IPS-NIHi7 (cell line): ENCODE measurements around the gene TLN1.

Experiments
- DNase-seq: peaks from one replicate; pipeline ENCODE4 v3.0.0; 2012; ENCODE audit warnings: mixed read lengths; ENCODE audit errors: extremely low spot score

Gene TLN1

GRCh38 chr9:35664531-35665470, 67.2 kb downstream of the TLN1 start, which contains the start of gene ARHGEF39:
TSS of gene ARHGEF39 (minus strand) at chr9:35665195. CDS start at chr9:35665169, 26 bp downstream.
- peak; percentile 96 for DNase-seq

DNA sequence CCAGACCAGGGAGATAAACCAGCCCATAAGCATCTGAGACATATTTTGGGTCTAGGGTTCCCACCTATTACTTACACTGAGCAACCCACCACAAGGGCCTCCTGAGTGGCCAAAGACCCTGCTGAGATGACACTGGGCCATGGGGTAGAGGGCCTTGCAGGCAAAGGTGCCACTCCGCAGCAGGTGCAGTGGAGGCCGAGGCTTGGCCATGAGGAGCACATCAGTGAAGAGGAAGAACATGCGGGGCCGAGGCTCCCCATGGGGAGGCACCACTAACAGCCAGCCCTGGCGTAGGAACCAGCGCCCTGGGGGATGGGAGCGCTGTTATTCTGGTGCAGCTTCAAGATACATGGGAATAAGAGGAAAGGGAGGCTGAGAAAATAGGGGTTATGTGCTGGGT, 69.6 kb downstream of the TLN1 start:
- no peak for DNase-seq

DNA sequence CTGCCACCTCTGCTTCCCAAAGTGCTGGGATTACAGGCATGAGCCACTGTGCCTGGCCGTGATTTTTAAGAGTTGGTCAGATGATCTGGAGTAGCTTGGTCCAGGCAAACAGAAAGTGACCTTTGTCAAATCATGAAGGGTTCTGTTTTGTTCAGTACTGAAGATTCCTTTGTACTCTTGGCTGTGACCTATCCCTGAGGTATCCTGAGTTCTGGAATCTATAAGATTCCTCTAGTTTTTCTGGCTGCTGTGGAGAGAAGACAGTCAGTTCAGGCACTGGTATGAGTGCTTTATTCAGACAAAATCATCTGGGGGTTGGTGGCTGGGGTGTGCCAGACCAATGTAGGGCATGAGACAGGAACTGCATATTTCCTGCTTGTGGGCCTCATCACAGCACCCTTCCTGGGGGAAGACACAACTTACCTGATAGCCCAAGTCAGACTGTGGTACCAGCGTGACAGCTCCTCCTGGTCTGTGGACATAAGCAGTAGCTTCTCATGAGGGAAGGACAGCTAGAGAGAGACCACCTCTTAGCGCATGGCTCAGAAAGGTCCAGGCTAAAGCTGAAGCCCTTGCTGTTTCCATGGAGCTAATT, 70.1 kb downstream of the TLN1 start:
- DNase-seq: no peak

DNA sequence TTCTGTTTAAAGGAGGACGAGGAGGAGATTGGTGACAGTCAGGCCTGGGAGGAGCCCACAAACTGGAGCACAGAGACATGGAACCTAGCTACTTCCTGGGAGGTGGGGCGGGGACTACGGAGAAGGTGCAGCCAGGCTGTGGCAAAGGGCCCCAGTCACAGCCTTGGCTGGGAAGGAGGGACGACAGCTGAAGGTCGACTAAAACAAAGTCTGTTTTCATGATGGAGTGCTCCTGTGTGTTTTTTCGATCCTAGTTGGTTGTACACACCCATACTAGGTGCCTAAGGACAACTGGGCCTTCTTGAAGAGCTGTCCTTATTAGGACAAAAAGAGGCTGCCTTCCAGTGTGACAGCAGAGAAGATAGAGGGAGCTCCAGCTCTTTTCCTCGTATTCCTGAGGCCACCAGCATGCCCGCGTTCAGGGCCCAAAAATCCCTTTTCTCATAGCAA, 71.0 kb downstream of the TLN1 start:
- DNase-seq: no peak

GRCh38 chr9:35659340-35659739, 72.7 kb downstream of the TLN1 start:
- DNase-seq: no peak

DNA sequence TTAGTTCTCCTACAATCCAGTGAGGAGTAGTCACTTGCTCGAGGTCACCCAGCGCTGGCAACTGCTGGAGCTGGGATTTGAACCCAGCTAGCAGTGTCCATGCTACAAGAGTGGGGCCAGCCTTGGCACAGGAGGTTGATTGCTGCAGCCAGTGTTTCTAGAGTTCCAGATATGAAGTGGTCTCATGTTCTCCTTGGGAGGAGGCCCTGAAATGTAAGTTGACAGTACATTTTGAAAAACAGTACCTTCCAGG, 73.1 kb downstream of the TLN1 start:
- DNase-seq: no peak

DNA sequence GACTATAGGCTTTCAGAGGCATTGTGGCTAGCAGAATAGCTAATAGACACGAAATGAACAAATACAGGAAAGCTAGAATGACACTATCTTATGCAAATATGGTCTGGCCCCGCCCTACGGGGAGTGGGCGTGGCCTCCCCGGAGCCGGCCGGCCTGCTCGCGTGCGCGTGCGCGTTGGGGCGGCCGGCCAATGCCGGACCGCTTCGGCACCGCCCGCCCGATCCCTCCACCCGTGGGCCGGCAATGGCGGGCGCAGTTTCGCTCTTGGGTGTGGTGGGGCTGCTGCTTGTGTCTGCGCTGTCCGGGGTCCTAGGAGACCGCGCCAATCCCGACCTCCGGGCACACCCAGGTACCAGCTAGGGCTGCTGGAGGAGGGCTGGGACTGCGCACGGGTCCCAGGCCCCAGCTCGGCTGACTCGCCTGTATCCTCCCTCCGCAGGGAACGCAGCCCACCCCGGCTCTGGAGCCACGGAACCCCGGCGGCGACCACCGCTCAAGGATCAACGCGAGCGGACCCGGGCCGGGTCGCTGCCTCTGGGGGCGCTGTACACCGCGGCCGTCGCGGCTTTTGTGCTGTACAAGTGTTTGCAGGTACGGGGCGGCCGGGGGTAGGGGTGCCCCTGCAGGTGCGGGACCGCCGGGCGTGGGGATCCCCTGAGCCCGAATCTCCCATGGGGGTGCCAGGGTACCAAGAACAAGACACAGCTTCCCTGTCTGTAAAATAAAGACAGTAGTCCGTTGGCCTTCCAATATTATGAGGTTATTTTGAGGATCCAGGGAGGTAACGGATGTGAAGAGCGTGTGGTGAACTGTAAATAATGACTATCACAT, 73.6 kb downstream of the TLN1 start, which contains the start of gene CCDC107:
Gene CCDC107, plus strand, starts transcription at position 156 of the 831 bp plus-strand sequence. Its CDS starts 88 bp downstream, at position 244.
- DNase-seq: peak; percentile 89

DNA sequence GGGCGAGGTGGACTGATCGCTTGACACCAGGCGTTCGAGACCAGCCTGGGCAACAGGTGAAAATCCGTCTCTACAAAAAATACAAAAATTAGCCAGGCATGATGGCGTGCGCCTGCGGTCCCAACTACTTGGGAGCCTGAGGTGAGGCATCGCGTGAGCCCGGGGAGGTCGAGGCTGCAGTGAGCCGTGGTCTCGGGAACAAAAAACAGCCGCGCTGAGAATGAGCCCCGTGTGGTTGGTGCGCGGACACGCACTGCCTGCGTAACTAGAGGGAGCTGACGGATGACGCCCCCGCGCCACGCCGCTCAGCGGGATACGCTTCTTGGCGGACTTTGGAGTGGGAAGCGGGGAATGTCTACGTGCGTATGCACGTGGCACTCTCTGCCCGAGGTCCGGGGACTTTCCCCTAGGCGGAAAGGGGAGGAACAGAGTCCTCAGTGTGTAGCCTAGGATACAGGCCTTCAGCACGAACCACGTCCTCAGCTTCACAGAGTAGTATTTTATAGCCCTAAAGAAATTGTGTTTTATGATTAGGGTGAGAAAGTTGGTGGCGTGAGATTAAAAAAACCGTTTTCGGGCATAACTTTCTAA, 74.4 kb downstream of the TLN1 start, which contains the start of gene RMRP:
Gene RMRP, minus strand, starts transcription at position 474 of the 591 bp plus-strand sequence.
- peak; percentile 91 for DNase-seq

- no peak for DNase-seq
Measured at GRCh38 chr9:35656831-35657545, 75.0 kb downstream of the TLN1 start.

GRCh38 chr9:35656348-35656747, 75.6 kb downstream of the TLN1 start:
- no peak for DNase-seq

DNA sequence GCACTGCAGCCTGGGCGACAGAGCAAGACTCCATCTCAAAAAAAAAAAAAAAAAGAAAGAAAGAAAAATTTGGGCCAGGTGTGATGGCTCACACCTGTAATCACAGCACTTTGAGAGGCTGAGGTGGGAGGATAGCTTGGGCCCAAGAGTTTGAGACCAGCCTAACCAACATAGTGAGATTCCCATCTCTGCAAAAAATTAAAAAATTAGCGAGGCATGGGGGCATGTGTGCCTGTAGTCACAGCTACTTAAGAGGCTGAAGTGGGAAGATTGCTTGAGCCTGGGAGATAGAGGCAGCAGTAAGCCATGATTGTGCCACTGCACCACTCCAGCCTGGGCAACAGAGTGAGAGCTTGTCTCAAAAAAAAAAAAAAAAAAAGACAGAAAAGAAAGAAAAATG, 78.4 kb downstream of the TLN1 start:
- DNase-seq: no peak

DNA sequence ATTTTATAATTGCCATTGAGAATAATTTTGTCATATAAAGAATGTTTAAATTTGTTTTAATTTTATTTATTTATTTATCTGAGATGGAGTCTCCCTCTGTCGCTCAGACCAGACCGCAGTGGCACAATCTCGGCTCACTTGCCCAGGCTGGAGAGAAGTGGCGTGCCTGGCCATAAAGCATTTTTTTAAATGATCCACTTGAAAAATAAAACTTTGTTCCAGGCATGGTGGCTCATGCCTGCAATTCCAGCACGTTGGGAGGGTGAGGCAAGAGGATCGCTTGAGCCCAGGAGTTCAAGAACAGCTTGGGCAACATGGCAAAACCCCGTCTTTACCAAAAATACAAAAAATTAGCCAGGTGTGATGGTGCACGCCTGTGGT, 79.2 kb downstream of the TLN1 start:
- no peak for DNase-seq

GRCh38 chr9:35651956-35652828, 79.8 kb downstream of the TLN1 start:
- no peak for DNase-seq

DNA sequence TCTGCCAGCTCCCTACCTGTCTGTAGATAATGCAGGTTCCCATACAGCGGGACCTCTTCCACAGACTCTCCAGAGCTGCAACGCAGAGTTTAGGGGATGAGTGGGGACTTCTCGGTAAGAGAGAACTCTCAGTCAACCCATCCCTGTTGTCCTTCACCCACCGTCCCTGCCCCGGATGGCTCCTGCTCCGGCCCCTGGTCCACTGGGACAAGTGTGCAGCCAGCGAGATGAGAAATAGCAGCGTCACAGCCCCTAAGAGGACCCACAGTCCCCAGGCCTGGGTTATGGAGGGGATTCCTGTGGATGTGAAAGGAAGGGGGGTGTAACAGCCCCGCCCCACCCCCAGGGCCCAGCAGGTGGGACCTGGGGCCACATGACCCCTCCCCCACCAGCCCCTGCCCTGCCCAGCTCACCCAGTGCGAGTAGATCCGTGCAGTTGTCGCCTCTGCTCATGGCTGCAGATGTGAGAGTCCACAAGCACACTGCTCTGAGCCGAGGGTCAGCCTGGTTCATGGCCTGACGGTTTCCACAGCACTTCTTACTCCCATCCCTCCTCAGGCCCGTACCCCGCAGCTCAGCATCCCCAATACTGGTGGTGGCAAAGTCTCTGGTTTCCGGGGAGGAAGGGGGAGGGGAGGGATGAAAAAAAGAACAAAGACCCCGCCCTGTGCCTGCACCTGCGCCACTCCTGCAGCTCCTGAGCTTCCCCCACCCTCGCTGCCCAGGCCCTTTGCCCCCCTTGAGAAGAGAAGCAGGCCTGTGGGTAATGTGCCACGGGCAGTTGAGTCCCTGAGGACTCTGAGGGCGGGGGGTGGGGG, 81.4 kb downstream of the TLN1 start, which contains the start of gene SIT1:
Gene SIT1, minus strand, starts transcription at position 591 of the 818 bp plus-strand sequence. Its CDS starts 78 bp downstream, at position 513.
- no peak for DNase-seq

- no peak for DNase-seq
Measured at GRCh38 chr9:35649431-35650340, 82.3 kb downstream of the TLN1 start.
